Renal pelvis (tissue), 4 donors: ENCODE data around the gene DELE1. TPM values are rescaled to one million over a fixed set of nuclear protein-coding genes. Genes with fewer than 3 reads are reported as not detected.
"Not testable (repeated sequence)": the region's sequence is repeated elsewhere in the genome, so short reads cannot be mapped to it uniquely, and the experiment has no call there.

Experiments
- DNase-seq: peaks from one replicate; pipeline ENCODE4 v3.0.0-alpha.2; 2013
- polyA plus RNA-seq, 3 donors: library from polyadenylated mRNA; unstranded; fragments of 120-200 nt; gene quantifications; one replicate each; pipeline ENCODE4 v1.2.1, GENCODE V29; 2013; ENCODE audit not compliant: insufficient read length in 3 of 3

Gene DELE1
- polyA plus RNA-seq, 3 donors = 99.9 to 143 (median 142) TPM

DNA sequence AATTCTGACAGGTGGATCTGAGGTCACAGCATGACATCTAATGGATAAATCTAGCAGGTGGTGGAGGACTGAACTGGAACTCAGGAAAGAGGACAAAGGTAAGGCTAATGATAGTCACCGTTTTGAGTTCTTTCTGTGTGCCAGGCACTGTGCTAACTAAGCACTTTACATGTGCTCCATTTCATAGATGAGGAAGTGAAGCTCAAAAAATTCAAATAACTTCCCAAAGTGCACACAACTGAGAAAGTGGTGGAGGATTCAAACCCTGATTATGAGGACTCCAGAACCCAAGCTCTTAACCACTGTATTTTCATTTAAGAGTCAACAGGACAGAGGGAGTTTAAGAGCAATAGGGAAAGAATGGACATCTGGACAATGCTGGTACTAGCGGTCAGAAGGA lies 7.1 kb upstream of the DELE1 start:
- no peak for DNase-seq

DNA sequence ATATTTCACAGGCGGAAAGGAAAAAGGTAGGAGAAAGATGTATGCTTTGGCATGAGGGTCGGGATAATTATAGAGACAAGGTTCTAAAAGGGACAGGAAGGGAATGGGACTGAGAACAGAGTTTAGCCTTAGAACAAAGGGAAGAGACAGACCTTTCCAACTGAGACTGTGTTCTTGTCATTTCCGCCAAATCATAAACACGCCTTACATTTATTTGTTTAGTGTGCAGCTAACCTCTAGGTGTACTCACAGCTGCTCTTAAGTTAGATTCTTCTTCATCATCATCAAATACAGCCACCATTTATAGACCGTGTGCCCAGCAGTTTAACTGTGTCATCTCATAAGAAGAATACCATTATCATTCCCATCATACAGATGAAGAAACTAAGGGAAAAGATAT lies 5.9 kb upstream of the DELE1 start:
- no peak for DNase-seq

DNA sequence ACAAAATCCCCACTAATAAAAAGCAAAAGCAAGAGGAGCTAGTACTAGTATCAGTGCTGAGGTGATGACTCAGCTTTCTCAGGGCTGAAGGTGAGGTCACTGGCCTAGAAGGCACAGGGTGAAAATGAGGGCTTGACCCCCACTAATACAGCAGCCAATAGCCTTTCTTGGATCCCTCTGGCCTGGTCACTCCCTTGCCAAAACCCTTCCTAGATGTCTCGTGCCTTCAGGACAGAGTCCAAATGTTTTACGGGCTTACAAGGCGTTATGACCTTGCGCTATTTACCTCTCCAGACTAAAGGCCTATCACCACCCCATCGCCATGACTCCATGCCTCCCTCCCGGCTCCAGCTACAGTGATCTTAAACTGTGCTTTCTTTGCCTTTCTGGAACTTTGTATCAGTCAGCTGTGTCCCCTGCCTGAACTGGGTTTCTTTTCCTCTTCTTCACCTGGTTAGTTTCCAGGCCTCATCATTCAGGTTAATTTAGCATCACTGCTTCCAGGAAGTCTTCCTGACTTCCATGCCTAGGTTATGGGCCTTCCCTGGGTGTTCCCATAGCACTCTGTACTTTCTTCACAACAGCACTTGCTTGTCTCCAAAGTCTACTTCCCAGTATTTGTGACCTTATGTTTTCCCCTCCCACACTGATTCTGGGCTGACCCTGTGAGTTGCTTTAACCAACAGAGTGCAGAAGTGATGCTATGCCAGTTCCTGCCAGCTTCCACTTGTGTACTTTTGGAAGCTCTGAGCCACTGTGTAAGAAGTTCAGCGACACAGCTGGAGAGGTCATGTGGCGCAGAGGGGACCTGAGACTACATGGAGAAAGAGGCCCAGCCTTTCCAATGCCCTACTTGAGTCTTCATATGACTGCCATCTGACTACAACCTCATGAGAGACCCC lies 4.2 kb upstream of the DELE1 start:
- no peak for DNase-seq

DNA sequence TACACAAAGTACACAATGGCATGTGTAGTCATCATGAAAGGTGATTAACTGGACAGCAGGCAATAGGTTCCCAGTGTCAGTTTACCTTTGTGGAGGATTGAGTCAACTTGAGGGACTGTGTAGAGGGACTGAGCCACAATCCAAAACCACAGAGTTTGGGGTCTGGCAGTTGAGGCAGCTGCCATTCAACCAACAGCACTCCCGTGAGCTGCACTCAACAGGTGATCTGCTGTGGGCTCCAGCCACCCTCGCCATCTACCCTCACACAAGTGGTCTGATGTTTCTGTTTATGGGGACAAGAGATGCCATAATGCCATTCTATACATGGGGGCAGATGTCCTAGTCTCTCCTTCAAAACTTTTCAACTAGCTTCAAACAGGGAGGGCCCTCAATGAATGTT lies 2.9 kb upstream of the DELE1 start:
- DNase-seq = no peak

DNA sequence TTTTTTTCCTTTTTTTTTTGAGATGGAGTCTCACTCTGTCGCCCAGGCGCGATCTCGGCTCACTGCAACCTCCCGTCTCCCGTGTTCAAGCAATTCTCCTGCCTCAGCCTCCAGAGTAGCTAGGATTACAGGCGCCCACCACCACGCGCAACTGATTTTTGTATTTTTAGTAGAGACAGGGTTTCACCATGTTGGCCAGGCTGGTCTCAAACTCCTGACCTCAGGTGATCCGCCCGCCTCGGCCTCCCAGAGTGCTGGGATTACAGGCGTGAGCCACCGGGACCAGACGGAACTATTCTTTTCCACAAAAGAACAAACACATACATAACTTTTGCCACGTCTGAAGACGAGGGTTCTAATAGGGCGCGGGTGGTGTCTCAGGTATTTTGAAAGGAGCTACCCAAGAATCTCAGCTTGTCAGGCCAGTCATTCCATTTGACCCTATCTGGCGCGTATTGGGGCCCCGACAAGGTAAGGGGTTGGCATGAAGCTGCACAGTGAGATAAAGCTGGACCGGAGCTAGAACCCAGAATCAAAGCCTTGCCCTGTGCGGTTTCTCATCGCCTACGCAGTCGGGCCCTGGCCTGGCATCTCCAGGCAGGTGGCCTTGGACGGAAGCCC lies 734 bp upstream of the DELE1 start:
- DNase-seq = not testable (repeated sequence)

DNA sequence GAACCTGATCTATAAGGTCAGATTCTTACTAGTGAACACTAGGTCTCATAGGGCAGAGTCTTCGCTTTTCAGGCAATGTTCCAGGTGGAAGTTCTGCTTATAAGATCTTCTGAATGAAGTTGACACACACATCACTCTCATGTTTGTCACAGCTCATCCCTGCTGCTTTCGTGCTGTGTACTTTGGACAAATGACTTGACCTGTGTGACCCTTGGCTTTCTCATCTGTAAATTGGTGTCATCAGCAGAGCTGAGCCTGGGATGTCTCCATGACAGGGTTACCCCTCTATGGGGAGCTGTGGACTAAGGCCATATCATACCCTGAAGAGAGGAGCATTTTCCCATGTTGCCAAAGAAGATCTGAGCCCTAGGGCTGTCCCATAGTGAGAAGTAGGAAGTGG lies 2.8 kb downstream of the DELE1 start:
- DNase-seq = no peak

DNA sequence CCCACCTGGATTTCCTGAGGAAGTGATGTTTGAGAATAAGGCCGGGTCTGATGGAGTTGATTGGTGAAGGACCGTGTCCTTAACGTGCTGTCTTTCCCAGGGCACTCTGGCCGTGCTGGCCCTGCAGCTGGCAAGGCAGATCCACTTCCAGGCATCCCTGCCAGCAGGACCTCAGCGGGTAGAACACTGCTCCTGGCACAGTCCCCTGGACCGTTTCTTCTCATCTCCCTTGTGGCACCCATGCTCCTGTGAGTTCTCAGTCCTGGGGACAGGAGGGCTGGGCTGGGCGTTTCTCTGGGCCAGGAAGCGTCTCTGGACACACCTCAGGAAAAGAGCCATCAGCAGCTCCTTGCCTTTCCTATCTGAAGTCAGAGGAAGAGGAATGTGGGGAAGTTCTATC lies 4.4 kb downstream of the DELE1 start:
- DNase-seq = no peak

DNA sequence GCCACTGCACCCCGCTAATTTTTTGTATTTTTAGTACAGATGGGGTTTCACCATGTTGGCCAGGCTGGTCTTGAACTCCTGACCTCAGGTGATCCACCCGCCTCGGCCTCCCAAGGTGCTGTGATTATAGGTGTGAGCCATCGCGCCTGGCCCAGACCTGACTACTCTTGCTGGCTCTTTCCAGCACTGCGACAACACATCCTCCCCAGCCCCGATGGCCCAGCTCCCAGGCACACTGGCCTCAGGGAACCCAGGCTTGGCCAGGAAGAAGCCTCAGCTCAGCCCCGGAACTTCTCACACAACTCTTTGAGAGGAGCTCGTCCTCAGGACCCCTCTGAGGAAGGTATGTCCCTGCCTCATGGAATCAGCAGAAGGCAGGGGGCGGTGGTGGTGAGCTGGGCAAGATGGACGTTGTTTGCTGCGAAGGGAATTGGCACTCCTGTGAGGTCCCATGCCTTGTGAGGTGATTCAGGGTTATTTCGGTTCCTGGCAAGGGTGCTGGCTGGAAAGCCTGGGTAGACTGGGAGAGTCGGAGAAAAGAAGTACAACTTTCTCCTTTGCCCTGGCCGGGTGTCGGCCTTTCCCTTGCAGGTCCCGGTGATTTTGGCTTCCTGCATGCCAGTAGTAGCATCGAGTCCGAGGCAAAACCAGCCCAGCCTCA lies 5.9 kb downstream of the DELE1 start:
- DNase-seq = no peak

DNA sequence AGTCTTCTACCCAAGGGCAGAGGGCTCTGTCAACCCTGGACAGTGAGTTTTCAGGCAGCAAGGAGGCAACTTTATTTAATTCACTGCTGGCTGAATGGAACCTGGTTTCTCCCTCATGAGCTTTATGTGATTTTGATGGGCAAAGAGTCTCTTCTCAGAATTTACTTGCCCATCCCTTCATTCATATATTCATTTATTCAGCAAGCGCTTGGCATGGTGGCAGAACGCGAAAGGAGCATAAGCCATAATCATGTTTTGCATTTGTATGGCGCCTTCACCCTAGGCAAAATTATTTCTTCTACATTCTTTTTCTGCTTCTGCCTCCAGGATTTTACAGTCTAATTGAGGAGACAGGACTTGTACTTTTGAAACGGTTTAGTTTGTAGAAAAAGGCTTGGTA lies 8.0 kb downstream of the DELE1 start:
- DNase-seq = no peak

DNA sequence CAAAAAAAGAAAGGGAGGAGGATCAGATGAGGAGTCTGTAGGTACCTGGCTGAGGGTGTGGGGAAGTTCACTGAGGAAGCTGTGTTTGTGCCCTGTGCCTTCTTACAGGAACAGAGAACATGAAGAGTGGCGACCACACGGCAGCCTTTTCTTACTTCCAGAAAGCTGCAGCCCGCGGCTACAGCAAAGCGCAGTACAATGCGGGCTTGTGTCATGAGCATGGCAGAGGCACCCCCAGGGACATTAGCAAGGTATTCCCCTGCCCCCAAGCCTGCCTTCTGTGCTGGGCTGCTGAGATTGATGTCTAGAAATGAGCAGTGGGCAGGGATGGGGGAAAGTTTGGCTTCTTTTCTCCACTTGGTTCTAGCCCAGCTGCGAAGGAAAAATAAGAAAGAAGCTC lies 9.5 kb downstream of the DELE1 start:
- no peak for DNase-seq

DNA sequence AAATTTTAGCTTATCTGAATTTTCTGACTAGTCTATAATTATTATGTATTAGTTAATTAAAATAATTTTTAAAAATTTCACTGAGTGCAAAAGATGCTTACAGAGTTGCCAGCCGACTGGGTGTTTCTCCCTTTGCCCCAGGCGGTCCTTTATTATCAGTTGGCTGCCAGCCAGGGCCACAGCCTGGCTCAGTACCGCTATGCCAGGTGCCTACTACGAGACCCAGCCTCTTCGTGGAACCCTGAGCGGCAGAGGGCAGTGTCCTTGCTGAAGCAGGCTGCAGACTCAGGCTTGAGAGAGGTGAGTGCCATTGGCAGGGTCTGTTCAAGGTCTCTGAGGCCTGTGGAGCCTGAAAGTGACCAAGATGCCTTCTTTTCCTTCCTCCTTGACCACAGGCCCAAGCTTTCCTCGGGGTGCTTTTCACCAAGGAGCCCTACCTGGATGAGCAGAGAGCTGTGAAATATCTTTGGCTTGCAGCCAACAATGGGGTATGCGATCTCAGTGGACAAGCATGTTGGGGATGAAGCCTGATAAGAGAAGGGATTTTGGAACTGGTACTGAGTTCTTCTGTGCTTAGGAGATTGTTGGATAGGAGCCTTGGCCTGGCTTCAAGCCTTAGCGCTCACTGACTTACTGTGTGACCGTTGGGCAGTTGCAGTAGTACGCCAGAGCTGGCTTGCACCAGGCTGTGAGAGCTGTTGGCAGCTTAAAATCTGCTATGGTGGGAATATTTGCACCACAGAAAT lies 10.6 kb downstream of the DELE1 start:
- no peak for DNase-seq

DNA sequence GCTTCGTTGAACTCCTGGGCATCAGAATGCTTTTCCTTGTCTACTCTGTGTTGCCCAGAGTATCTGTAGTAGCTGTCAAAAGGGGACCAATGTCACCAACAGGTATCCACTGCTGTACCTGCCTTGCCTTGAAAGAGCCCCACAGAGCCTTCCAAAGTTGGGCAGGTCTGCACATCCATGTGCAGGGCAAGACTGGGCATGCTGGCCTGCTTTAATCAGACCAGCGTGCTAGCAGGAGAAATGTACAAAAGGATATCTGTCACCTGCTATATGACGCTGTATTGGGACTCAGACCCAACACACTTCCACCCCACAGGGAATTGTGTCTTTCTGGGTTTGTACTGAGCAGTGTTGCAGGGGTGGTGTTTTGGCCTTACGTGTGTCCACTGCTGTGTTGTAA lies 11.9 kb downstream of the DELE1 start:
- DNase-seq = no peak

DNA sequence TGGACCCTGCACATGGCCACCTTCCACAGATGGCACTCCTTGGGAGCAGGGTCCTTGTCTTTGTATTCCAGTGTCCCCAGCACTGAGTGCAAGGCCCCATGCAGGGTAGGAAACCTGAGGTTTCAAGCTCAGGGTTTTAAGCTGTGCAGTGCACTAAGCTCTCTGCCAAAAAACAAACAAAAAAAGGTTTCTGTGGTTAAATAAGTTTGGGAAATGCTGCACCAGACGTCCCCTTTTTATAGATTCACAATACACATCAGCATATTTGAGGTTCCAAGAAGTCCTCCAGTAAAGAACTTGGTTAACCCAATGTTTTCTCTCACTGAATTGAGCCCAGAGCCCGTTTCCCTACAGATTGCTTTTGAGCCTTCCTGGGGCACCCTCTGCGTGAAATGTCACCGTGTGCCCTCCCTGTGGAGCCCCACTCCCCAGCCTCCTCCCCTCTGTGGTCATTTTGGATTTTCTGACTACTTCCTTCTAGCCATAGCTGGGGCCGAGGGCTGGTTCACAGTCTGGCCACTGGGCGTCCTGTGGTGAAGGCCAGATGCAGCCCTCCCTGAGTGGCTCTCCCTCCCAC lies 17.1 kb downstream of the DELE1 start:
- DNase-seq = no peak

DNA sequence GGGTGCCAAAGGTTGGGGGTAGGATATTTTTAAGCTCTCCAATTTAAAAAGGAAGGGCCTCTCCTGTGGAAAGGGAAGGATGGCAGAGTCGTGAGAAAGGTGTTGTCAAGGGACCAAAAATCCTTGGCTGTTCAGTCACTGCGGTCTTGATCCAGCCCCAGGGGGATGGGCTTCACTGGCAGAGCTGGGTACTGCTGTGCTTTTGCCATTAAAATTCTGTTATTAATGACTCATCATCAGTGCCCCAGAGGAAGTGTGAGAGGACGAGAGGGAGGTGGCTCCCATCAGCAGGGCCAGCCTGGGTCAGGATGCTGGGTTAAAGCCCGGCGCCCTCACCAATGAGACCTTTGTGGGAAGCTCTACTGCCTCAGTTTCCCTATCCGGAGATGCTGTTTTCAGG lies 17.6 kb downstream of the DELE1 start:
- DNase-seq = no peak

DNA sequence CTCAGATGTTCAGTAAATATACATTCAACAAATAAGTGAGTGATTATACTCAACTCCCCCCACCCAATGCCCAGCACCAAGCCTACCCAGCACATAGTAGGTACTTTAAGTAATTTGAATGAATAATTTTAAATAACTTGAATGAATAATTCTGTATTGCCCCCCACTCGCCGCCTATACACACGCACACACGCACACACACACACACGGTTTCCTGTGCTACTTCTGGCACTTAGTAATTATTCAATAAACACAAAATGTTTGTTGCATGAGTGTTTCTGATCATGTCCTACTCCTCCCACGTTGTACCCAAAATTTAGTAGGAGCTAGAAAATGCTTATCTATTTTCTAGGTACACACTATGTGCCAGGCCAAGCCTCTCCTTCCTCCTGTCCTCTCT lies 18.1 kb downstream of the DELE1 start:
- no peak for DNase-seq

DNA sequence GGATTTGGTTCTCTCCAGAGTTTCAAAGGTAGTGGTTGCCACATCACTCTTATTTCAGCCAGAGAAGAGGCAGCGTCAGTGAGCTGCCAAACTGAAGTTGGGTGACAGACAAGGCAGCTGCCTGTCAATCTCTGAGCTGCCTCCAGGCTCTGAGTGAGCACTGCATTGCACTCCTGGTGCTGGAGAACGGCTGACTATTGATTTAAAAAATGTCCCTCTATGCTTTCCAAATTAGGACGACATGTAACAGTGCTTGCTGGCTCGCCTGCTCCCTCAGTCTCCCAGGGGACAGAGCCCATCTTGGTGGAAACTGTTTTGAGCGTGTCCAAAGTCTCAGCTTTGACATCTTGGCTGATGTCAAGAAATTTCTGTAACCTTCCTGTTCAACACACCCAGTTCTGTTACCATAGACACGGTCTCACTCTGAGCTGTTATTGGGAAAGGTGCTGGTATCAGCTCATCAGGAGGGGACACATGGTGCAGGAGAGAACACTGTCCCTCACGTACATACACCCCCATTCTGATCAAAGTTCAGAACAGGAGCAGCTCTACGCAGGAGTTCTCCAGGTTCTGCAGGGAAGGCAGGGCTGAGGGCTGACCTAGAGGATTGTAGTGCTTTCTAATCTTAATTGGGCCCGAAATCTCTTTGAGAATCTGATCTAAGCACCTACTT lies 18.6 kb downstream of the DELE1 start:
- DNase-seq = no peak

DNA sequence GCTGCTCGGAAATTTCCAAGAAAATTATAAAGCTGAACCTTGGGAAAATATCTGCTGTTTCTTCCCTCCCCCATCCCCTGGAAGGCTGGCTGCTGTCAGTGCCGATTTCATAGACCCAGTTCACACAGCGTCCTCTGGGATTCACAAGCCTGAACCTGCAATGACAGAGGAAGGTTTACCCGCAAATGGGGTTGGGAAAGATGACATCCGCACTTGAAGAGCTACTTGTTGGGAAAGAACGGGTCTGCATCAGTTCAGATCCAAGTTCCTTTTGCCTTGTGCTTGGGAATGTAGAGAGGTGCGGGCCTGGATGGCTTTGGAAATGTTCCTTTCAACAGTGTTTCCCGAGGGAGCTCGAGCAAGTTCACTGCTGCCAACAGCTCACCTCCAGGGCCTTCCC lies 20.4 kb downstream of the DELE1 start:
- DNase-seq = no peak

DNA sequence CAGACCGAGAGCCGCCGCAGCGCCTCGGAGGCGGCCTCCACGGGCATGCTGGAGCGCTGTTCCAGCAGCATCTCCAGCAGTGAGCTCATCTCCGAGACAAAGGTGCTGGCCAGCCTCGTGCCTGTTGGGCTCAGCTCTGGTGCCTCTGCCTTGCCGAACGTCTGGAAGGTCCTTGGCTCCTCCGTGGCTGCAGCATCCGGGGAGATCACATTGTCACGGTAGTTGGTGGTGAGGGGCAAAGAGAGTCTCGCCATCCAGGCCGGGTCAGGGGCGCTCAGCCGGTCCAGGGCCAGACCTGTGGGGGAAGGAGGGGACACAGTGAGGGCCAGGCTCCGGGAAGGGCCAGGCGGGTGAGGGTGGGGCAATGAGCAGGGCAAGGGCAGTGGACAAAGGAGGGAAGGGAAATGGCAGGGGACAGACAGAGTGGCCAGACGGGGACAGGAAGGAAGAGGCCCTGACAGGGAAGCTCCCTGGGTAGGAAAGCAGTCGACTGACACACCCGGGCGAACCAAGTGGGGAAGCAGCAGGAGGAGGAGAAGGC lies 21.9 kb downstream of the DELE1 start:
- DNase-seq = no peak

DNA sequence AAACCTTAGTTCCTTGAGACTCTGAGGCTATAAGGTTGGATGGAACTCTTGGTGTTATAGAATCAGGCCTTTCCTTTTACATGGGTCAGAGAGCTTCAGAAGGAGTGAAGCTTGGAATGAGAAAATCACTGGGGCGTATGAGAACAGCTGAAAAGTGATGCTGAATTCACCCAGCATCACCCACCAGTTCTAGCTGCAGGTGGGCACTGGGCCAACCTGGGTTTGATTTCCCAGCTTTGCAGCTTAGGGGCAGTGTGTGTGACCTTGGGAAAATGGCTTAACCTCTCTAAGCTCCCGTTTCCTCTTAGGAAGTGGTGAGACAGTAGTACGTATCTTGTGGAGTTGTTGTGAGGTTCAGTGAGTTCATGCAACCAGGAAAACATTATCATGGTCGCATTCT lies 23.6 kb downstream of the DELE1 start:
- DNase-seq = peak; percentile 49

DNA sequence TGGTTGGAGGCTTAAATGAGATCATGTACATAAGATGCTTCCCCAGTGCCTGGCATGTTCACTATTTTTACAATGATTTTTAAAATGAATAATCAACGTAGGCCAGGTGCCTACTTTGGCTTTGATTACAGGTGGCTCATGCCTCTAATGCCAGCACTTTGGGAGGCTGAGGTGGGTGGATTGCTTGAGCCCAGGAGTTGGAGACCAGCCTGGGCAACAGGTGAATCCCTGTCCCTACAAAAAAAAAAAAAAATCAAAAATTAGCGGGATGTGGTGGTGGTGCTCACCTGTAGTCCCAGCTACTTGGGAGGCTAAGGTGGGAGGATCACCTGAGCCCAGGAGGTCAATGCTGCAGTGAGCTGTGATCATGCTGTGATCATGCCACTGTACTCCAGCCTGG lies 25.1 kb downstream of the DELE1 start:
- no peak for DNase-seq

DNA sequence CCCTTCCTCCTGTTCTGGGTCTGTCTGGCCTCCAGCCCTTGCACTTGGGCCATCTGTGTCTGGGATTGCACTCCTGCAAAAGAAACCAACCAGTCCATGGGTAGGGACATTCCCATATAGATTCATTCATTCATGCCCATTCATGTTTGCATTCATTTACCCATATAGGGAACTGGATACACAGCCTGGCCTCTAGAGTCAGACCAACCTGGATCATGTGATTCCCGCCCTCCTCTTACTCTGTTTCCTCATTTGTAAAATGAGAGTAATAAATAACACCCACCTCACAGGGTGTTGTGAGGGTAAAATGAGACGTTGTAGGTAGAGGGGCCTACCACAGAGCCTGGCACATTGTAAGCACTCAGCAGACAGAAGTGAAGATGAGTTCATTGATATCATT lies 25.8 kb downstream of the DELE1 start:
- DNase-seq = no peak
